Testis (tissue), 2 donors: Measurements from ENCODE around the gene NRTN.

ENCODE experiments used
- POLR2A ChIP-seq: fragments of 450-650 bp; IDR thresholded peaks from one replicate; pipeline ENCODE4 v1.6.1; 2017; ENCODE audit warnings: antibody characterized with exemption, mild to moderate bottlenecking, moderate library complexity
- TF ChIP-seq, protein P1 (sequence below), 3 experiments: fragments of 450-650 bp in 2 of 3; fragments of 200-600 bp in 1 of 3; sonication (generic) in 1 of 3; IDR thresholded peaks; one replicate each; pipeline ENCODE4 v1.5.1; 2016 to 2019; ENCODE audit warnings: antibody characterized with exemption in 3 of 3, mild to moderate bottlenecking in 2 of 3, moderate library complexity in 1 of 3

DNA sequence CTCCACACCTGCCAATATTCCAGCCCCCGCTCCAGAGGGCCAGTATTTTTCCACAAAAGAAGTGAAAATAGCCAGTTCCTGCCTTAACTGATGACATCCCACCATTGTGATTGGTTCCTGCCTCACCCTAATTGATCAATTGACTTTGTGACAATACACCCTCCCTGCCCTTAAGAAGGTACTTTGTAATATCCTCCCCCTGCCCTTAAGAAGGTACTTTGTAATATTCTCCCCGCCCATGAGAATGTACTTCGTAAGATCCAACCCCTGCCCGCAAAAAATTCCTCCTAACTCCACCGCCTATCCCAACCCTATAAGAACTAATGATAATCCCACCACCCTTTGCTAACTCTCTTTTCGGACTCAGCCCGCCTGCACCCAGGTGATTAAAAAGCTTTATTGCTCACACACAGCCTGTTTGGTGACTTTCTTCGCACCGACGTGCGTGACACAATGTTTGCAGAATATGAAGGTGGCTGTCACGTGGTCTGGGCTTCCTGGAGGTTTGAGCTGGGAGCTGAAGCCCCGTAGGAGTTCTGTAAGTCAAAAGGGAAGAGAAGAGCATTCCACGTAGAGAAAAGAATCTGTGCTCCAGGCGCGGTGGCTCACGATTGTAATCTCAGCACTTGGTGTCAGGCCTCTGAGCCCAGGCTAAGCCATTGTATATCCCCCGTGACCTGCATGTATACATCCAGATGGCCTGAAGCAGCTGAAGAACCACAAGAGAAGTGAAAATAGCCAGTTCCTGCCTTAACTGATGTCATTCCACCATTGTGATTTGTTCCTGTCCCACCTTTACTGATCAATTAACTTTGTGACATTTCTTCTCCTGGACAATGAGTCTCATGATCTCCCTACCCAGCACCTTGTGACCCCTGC lies 52.6 kb downstream of the NRTN start:
- TF ChIP-seq, protein P1, sequence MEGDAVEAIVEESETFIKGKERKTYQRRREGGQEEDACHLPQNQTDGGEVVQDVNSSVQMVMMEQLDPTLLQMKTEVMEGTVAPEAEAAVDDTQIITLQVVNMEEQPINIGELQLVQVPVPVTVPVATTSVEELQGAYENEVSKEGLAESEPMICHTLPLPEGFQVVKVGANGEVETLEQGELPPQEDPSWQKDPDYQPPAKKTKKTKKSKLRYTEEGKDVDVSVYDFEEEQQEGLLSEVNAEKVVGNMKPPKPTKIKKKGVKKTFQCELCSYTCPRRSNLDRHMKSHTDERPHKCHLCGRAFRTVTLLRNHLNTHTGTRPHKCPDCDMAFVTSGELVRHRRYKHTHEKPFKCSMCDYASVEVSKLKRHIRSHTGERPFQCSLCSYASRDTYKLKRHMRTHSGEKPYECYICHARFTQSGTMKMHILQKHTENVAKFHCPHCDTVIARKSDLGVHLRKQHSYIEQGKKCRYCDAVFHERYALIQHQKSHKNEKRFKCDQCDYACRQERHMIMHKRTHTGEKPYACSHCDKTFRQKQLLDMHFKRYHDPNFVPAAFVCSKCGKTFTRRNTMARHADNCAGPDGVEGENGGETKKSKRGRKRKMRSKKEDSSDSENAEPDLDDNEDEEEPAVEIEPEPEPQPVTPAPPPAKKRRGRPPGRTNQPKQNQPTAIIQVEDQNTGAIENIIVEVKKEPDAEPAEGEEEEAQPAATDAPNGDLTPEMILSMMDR (IDR thresholded peaks at IDR 0.05): no peak
- TF ChIP-seq POLR2A: no peak
